ENCODE data around the gene FEZ2. TPM values are rescaled to one million over a fixed set of nuclear protein-coding genes. Genes with fewer than 3 reads are reported as not detected.

FEZ2 gene
- total and polyA plus RNA-seq, 12 donors: 16.4 to 51.7 (median 40.6) TPM

DNA sequence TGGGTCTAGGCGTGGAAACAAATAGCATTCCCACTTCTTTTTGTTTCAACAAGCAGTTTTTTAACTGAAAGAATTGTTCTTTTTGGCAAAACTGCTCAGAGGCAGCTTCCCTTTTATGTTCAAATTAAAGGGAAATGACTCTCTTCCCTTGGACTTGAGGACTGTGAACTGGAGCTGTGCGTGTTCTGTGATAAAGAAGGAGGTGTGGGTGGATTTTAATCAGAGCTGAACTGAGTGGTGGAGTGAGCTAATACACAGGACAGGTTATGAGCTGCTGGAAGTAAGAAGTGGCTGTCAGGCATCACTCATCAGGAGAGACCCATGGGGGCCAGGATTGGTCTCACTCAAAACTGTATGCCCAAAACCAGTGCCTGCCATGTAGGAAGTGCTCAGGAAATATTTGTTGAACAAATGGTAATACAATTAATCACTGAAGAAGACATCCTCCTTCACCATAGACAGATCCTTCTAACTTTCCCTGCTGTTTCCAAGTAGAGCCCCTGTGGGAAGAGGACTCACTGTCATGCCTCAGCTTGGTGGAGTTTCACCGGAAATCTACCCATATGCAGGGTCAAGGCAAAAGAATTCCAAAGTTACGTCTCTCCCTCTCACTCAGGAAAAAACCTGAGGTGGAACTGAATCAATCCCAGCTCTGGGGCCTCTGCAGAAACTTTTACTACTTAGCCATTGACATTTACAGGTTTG is 55.9 kb downstream of the FEZ2 start:
- H3K4me3 ChIP-seq: no peak overlapping the region
- DNase-seq (peak in 1 of 2 donors; percentile 30), ATAC-seq (peak; percentile 34 to 89 (median 76))
- peaks cover 0 to 36% (median 19%) of the 10 kb centered on the region in 9 donors for H3K4me1 ChIP-seq
- H3K27ac ChIP-seq: peak overlapping the region in 7 of 10 donors; percentile 36 to 78 (median 72)
- no peaks in the 10 kb centered on the region for H3K9me3 ChIP-seq
- intact Hi-C loops (cut with DNase I): loop anchor here in 2 of 10 donors (5.0 to 10.0 kb wide), 2 partner anchors 120 to 123 kb away; no protein-coding TSS in a partner anchor
- 54 to 56% methylated on average over 4 of the region's 4 CpGs for WGBS, 2 donors
- TF ChIP-seq, protein P1, sequence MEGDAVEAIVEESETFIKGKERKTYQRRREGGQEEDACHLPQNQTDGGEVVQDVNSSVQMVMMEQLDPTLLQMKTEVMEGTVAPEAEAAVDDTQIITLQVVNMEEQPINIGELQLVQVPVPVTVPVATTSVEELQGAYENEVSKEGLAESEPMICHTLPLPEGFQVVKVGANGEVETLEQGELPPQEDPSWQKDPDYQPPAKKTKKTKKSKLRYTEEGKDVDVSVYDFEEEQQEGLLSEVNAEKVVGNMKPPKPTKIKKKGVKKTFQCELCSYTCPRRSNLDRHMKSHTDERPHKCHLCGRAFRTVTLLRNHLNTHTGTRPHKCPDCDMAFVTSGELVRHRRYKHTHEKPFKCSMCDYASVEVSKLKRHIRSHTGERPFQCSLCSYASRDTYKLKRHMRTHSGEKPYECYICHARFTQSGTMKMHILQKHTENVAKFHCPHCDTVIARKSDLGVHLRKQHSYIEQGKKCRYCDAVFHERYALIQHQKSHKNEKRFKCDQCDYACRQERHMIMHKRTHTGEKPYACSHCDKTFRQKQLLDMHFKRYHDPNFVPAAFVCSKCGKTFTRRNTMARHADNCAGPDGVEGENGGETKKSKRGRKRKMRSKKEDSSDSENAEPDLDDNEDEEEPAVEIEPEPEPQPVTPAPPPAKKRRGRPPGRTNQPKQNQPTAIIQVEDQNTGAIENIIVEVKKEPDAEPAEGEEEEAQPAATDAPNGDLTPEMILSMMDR (IDR thresholded peaks at IDR 0.05): no peak
- H3K36me3 ChIP-seq: peaks cover 0 to 100% (median 32%) of the 10 kb centered on the region in 9 donors
- H3K27me3 ChIP-seq: no peaks in the 10 kb centered on the region

DNA sequence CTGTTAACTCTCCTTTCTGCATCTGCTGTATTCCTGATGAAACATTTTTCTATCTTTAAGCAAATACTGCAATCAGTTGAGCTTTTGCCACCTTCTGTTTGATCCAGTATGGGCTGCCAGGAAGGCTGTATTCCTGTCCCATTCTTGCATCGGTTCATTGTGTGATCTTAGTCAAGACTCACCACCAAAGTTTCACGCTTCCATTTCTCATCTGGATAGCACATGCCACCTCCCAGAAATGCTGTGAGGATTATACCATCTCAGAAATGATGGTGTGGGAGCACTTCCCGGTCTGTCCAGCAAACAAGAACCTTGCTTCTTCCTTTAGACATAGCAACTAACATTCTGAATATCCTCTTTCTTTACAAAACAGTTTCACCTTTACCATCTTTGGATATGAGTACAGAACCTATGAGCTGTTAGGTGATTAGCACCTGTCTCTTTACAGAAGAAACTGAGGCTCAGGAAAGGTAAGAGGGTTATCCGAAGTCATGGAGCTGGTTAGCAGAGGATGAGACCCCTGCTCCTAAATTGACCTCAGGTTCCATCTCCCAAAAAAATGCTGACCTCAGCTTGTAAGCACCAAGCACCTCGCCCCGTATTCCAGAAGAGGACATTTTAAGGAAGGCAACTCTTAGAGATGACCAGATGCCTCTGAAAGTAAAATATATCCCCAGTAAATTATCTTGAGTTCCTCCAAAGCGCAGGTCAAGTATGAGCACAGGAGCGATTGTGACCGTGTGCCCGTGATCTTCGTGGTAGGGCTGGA is 56.8 kb downstream of the FEZ2 start:
- Histone ChIP-seq H3K4me3 (no peak overlapping the region), H3K27ac (peak overlapping the region in 6 of 10 donors; percentile 46 to 78 (median 72)), H3K27me3 (no peaks in the 10 kb centered on the region), H3K36me3 (peaks cover 0 to 99% (median 30%) of the 10 kb centered on the region in 9 donors), H3K4me1 (peaks cover 0 to 36% (median 19%) of the 10 kb centered on the region in 9 donors), H3K9me3 (no peaks in the 10 kb centered on the region)
- TF ChIP-seq, protein P1 (IDR thresholded peaks at IDR 0.05): no peak
- intact Hi-C loops (cut with DNase I): loop anchor here in 2 of 10 donors (5.0 to 10.0 kb wide), 2 partner anchors 121 to 124 kb away; no protein-coding TSS in a partner anchor
- ATAC-seq (no peak), DNase-seq (no peak)
- WGBS, 2 donors: 85 to 86% methylated on average over 11 of the region's 11 CpGs

DNA sequence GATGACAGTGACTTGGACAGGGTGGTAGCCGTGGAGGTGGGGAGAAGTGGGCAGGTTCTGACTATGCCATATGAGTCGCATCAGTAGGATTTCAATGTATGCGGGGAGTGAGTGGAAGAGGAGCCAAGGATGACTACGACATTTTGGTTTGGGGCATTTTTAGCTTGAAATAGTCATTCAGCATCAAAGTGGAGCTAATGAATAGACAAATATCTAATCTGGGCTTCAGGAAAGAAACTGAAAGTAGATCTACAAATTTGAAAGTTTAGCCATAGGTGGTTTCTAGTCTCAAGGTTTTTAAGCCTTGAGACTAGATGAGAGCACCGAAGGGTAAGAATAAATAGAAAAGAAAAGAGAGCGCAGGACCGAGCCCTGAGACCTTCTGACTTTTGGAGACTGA is 58.3 kb downstream of the FEZ2 start:
- Histone ChIP-seq H3K4me3 (no peak overlapping the region), H3K27me3 (no peaks in the 10 kb centered on the region), H3K4me1 (peaks cover 0 to 36% (median 19%) of the 10 kb centered on the region in 9 donors), H3K27ac (no peak overlapping the region), H3K36me3 (peaks cover 0 to 91% (median 25%) of the 10 kb centered on the region in 9 donors), H3K9me3 (no peaks in the 10 kb centered on the region)
- intact Hi-C loops (cut with DNase I): loop anchor here in 4 of 10 donors (5.0 to 10.0 kb wide), 2 partner anchors 123 to 125 kb away; no protein-coding TSS in a partner anchor
- TF ChIP-seq, protein P1 (IDR thresholded peaks at IDR 0.05): no peak
- 96 to 98% methylated on average over 7 of the region's 7 CpGs for WGBS, 2 donors
- DNase-seq (no peak), ATAC-seq (no peak)

DNA sequence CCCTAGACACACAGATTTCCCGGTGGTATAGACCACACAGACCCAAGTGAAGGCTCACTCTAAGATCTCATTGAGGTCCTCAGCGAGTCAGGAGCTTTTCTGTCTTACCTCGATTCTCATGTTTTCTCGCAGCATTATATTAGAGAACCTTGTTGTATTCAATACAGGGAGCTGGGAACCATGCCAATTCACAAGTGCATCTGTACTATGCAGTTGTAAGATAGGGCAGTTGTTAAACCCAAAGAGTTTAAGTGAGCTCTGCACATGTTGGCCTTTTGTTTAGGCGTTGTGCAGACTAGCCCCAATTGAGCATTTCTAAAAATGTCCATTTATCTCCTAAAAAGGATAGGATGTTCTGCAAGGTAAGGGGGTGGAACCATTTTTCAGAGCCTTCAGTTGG is 59.6 kb downstream of the FEZ2 start:
- DNase-seq (peak in 1 of 2 donors; percentile 41), ATAC-seq (peak in 3 of 8 donors; percentile 25 to 74 (median 55))
- H3K36me3 ChIP-seq: peaks cover 0 to 78% (median 20%) of the 10 kb centered on the region in 9 donors
- H3K9me3 ChIP-seq: no peaks in the 10 kb centered on the region
- TF ChIP-seq, protein P1 (IDR thresholded peaks at IDR 0.05): no peak
- 43 to 58% methylated on average over 5 of the region's 5 CpGs for WGBS, 2 donors
- no peak overlapping the region for H3K4me3 ChIP-seq
- intact Hi-C loops (cut with DNase I): loop anchor here in 2 of 10 donors (10.0 kb wide), 1 partner anchor 126 kb away; no protein-coding TSS in a partner anchor
- no peak overlapping the region for H3K27ac ChIP-seq
- peaks cover 0 to 36% (median 19%) of the 10 kb centered on the region in 9 donors for H3K4me1 ChIP-seq
- H3K27me3 ChIP-seq: no peaks in the 10 kb centered on the region

Measured in heart right ventricle (tissue), 16 donors.